Hepatocyte (in vitro differentiated cells): ENCODE results near the gene GRK2. TPM values are rescaled to one million over a fixed set of nuclear protein-coding genes. Genes with fewer than 3 reads are reported as not detected.

Source experiments
- DNase-seq: peaks from one replicate; pipeline ENCODE4 v3.0.0-alpha.2; 2016; ENCODE audit warnings: low spot score
- H2AFZ ChIP-seq: fragments of 200-600 bp; sonication (generic); 2 replicates; pipeline ENCODE4 v1.6.0; 2016; ENCODE audit warnings: antibody characterized with exemption, mild to moderate bottlenecking
- H3K27ac ChIP-seq: fragments of 200-600 bp; sonication (generic); 2 replicates; pipeline ENCODE4 v1.5.1; 2016; ENCODE audit warnings: mild to moderate bottlenecking
- H3K27me3 ChIP-seq: fragments of 200-600 bp; sonication (generic); 2 replicates; pipeline ENCODE4 v1.6.1; 2016
- H3K36me3 ChIP-seq: fragments of 200-600 bp; sonication (generic); replicated peaks from 2 replicates; pipeline ENCODE4 v1.5.1; 2016; ENCODE audit warnings: low read depth; ENCODE audit not compliant: insufficient read depth
- H3K4me1 ChIP-seq: fragments of 200-600 bp; sonication (generic); 2 replicates; pipeline ENCODE4 v1.5.1; 2016; ENCODE audit warnings: mild to moderate bottlenecking, moderate library complexity; ENCODE audit not compliant: insufficient read depth
- H3K4me2 ChIP-seq: fragments of 200-600 bp; sonication (generic); 2 replicates; pipeline ENCODE4 v1.6.0; 2016
- H3K4me3 ChIP-seq: fragments of 200-600 bp; sonication (generic); 2 replicates; pipeline ENCODE4 v1.5.1; 2016; ENCODE audit warnings: mild to moderate bottlenecking
- H3K79me2 ChIP-seq: fragments of 200-600 bp; sonication (generic); 2 replicates; pipeline ENCODE4 v1.6.0; 2017; ENCODE audit warnings: mild to moderate bottlenecking
- H3K9me2 ChIP-seq: fragments of 200-600 bp; sonication (generic); replicated peaks from 2 replicates; pipeline ENCODE4 v1.6.0; 2017; ENCODE audit warnings: mild to moderate bottlenecking; ENCODE audit not compliant: insufficient read depth
- H3K9me3 ChIP-seq: fragments of 200-600 bp; sonication (generic); 2 replicates; pipeline ENCODE4 v1.5.1; 2016; ENCODE audit warnings: low read depth, mild to moderate bottlenecking
- H4K20me1 ChIP-seq: fragments of 200-600 bp; sonication (generic); 2 replicates; pipeline ENCODE4 v1.6.0; 2016; ENCODE audit warnings: mild to moderate bottlenecking; ENCODE audit not compliant: insufficient read depth, poor library complexity, severe bottlenecking
- CTCF ChIP-seq: fragments of 200-600 bp; sonication (generic); IDR thresholded peaks from 2 replicates; pipeline ENCODE4 v1.5.1; 2016; ENCODE audit warnings: antibody characterized with exemption, mild to moderate bottlenecking; ENCODE audit not compliant: poor library complexity
- EZH2 ChIP-seq: fragments of 200-600 bp; sonication (generic); IDR thresholded peaks from 2 replicates; pipeline ENCODE4 v1.6.1; 2016; ENCODE audit warnings: antibody characterized with exemption, mild to moderate bottlenecking, borderline replicate concordance
- EZH2phosphoT487 ChIP-seq: fragments of 200-600 bp; sonication (generic); IDR thresholded peaks from one replicate; pipeline ENCODE4 v1.6.1; 2018; ENCODE audit warnings: antibody characterized with exemption, mild to moderate bottlenecking, low read depth, moderate library complexity; ENCODE audit not compliant: unreplicated experiment, severe bottlenecking
- WGBS: methylation state at CpG from one replicate; pipeline ENCODE4 v1.1.6; 2016; ENCODE audit warnings: low lambda C conversion rate; ENCODE audit errors: missing lambda C conversion rate; 5-methylcytosine and 5-hydroxymethylcytosine counted together
- polyA plus RNA-seq: library from polyadenylated mRNA; unstranded; fragments of >200 nt; fragmentation: Nextera tagmentation; extraction: Ambion mirVana; gene quantifications from 2 replicates; pipeline ENCODE4 v1.2.1, GENCODE V29; 2016
- total RNA-seq: library from RNA; depleted of rRNA; stranded (reverse); fragments of >200 nt; gene quantifications from 2 replicates; pipeline ENCODE4 v1.2.3, GENCODE V29; 2014

Gene GRK2
- total and polyA plus RNA-seq, 2 experiments from 2014 or later, result 41.4 to 59.6 TPM

GRCh38 chr11:67299471-67300191 lies 33.4 kb downstream of the GRK2 start:
- no peak overlapping the region for H3K27ac ChIP-seq
- H3K79me2 ChIP-seq, result peaks cover 38% of the 10 kb centered on the region
- 98% methylated on average over 23 of the region's 29 CpGs for WGBS
- no peak overlapping the region for H2AFZ ChIP-seq
- peaks cover 7% of the 10 kb centered on the region for H3K9me3 ChIP-seq
- peaks cover 19% of the 10 kb centered on the region for H3K4me1 ChIP-seq
- H3K9me2 ChIP-seq, result no peaks in the 10 kb centered on the region
- H3K36me3 ChIP-seq, result peaks cover 7% of the 10 kb centered on the region
- TF ChIP-seq CTCF (no peak), EZH2 (no peak), EZH2phosphoT487 (no peak)
- H4K20me1 ChIP-seq, result no peaks in the 10 kb centered on the region
- no peak for DNase-seq
- no peaks in the 10 kb centered on the region for H3K27me3 ChIP-seq
- no peak overlapping the region for H3K4me3 ChIP-seq
- H3K4me2 ChIP-seq, result no peak overlapping the region

- 95% methylated on average over 13 of the region's 13 CpGs for WGBS
- no peaks in the 10 kb centered on the region for H3K27me3 ChIP-seq
- peaks cover 23% of the 10 kb centered on the region for H3K4me1 ChIP-seq
- DNase-seq, result no peak
- H3K9me3 ChIP-seq, result peaks cover 6% of the 10 kb centered on the region
- no peaks in the 10 kb centered on the region for H4K20me1 ChIP-seq
- H3K27ac ChIP-seq, result no peak overlapping the region
- H3K4me2 ChIP-seq, result no peak overlapping the region
- H3K79me2 ChIP-seq, result peaks cover 35% of the 10 kb centered on the region
- no peak overlapping the region for H3K4me3 ChIP-seq
- no peaks in the 10 kb centered on the region for H3K9me2 ChIP-seq
- H2AFZ ChIP-seq, result no peak overlapping the region
- no peak for TF ChIP-seq EZH2
- TF ChIP-seq CTCF, result no peak
- TF ChIP-seq EZH2phosphoT487, result no peak
- peaks cover 7% of the 10 kb centered on the region for H3K36me3 ChIP-seq
Observed at GRCh38 chr11:67300256-67300755, 34.0 kb downstream of the GRK2 start.

GRCh38 chr11:67300756-67301312 lies 34.6 kb downstream of the GRK2 start:
- Histone ChIP-seq H3K36me3 (peaks cover 6% of the 10 kb centered on the region), H3K4me3 (no peak overlapping the region), H3K27me3 (no peaks in the 10 kb centered on the region), H3K4me2 (no peak overlapping the region), H2AFZ (no peak overlapping the region), H3K9me3 (peaks cover 1% of the 10 kb centered on the region), H4K20me1 (no peaks in the 10 kb centered on the region), H3K27ac (no peak overlapping the region), H3K9me2 (no peaks in the 10 kb centered on the region), H3K79me2 (peaks cover 30% of the 10 kb centered on the region), H3K4me1 (peaks cover 23% of the 10 kb centered on the region)
- DNase-seq, result no peak
- WGBS, result 97% methylated on average over 22 of the region's 22 CpGs
- no peak for TF ChIP-seq EZH2
- no peak for TF ChIP-seq CTCF
- TF ChIP-seq EZH2phosphoT487, result no peak
